ENCODE measurements around the gene SLC35B1.
A peak's percentile ranks its signal among the peaks of the same experiment; 100 is the strongest.

The SLC35B1 gene, protein sequence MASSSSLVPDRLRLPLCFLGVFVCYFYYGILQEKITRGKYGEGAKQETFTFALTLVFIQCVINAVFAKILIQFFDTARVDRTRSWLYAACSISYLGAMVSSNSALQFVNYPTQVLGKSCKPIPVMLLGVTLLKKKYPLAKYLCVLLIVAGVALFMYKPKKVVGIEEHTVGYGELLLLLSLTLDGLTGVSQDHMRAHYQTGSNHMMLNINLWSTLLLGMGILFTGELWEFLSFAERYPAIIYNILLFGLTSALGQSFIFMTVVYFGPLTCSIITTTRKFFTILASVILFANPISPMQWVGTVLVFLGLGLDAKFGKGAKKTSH

DNA sequence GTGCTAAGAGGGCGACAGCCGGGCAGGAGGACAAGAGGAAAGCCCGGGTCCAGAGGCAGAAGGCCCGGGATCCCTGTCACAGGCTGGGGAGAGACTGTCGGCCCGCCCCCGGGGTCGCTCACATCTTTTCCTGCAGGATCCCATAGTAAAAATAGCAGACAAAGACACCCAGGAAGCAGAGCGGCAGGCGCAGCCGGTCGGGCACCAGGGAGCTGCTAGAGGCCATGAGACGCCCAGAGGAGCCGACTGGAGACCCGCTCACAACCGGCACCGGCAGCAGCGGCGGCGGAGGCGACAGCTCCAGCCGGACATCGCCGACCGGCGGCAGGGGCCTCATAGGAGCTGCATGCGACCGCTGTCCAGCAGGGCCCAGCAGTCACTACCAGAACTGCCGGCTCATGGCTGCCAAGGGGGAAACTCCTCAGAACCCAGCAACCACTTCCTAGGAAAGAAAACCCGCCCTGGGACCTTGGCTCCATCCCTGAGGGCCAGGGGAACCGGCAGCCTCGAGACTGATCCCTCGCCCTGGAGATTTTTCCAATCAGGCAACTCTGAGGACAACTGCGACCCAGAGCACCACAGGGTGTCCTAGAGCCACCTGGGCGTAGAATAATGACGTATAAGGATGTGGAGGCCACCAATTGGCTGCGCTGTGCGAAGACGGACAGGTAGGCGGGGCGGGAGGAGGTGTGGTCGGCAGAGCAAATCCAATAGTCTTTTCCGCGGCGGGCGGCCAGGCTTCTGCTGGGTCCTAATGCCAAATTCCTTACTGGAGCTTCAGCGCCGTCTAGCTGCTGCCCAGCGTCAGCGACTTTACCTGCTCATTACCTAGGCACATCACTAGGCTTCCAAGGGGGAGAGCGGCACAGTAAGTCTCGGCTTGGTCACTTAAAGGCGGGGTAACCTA lies at the start of gene SLC35B1:
SLC35B1 (minus strand) TSS at position 357 of the 907 bp plus-strand sequence; CDS start at position 226, 131 bp downstream.
- peak; percentile 99 for DNase-seq

DNA sequence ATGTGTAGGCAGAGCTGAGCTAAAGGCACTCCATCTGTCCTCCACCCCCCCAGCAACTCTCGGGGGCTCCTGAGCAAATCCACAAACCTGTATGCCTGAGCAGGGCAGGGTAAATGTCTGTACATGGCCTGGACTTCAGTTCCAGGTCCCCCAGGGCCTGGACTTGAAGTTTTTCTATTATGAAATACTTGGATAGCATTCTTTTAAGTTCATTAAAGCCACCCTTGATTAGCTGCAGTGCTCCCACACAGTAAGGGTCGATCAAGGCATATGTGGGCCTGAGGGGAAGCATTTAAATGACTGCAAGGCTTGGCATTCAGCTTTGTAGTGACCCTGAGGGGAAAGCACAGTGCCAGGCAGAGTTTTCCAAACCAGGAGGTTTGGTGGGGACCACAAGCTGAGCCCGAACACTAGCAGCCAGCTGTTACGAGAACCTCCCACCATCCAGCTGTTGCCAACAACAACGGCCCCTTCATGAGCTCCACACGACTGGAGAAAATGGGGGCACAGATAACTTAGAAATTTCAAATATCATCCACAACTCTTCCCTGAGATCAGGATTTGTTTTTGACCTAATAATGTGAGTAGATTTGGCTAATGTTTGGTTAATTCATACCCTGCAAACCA lies 49.5 kb upstream of the SLC35B1 start:
- DNase-seq, result no peak

DNA sequence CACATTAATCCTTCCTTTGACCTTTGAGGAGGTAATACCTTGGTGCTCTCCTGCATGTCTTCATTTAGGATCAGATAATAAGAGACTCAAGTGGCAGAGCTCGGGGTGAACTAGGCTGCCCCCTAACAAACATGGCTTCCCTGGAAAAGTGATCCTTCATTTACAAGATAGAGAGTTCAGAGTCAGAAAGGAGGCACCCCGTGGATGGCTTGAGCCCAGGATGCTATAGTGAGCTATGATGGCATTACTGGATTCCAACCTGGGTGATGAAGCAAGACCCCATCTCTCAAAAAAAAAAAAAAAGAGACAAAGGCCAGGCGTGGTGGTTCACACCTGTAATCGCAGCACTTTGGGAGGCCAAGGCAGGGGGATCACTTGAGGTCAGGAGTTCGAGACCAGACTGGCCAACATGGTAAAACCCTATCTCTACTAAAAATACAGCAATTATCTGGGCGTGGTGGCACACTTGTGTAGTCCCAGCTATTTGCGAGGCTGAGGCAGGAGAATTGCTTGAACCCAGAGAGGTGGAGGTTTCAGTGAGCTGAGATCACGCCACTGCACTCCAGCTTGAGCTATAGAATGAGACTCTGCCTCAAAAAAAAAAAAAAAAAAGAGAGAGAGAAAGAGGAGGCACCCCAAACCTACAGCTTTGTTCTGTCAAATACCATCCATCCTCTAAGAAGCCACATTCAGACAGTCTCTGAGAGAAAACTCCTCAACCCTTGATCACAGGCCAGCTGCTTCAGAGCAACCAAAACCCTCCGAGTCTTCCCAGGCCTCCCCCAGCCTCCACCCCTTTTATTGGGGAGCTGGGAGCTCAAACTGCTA lies 48.8 kb upstream of the SLC35B1 start:
- no peak for DNase-seq

DNA sequence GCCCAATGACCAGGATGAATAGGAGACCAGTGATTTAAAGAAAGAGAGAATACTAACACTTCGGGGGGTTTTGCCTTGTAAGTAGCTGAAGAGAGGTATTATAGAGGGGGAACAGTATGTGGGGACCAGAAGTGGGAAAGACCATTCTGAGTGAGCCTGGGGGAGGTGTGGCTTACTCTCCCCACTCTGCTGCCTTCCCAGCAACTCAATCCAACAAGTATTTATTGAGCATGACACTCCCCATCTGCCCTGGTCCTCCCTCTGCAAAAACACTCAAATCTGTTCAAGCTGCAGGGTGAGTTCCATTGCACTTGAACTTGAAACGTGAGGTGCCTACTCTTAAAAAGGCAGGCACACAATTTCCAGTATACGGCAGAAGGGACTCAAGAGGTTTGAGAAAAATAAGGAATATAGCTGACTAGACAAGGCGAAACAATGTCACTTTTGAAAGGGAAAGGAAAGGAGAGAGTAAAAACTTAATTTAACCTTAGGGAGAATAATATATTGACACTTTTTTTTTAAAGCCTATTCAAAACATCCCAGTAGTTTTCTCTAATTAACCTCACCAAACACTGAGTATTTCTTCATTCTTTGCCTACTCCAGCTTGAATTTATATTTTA lies 48.0 kb upstream of the SLC35B1 start:
- no peak for DNase-seq

DNA sequence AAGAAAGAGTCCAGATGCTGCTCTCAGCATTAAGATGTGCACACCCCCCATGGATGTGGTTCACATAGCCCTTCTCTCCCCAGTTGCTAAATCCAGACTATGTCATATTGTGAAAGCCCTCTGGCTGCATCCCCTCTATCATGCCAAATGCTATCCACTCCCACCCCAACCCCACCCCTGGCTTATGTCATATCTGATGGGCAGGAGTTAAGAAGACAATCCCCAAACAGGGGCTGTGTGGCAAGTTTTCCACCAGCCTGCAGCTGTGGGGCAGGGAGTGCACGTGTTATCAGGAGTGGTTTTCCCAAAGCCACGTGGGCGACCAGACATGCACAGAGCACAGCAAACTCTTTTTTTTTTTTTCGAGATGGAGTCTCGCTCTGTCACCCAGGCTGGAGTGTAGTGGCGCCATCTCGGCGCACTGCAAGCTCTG lies 46.2 kb upstream of the SLC35B1 start:
- DNase-seq, result no peak

DNA sequence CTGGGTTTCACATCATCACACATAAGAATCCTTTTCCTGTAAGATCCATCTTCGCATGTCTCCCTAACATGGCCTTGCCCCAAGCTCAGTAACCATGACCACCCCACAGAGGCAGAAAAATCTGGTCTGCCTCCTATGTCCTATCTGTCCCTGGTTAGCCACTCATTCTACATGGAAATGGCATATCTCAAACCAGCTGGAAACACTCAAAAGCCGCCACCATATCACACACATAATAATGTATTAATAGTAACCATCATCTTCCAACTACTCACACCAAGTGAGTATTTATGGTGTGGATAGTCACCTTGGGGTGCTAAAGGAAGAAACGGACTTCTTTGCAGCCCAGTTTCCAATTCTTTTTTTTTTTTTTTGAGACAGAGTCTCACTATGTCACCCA lies 44.7 kb upstream of the SLC35B1 start:
- DNase-seq, result no peak

DNA sequence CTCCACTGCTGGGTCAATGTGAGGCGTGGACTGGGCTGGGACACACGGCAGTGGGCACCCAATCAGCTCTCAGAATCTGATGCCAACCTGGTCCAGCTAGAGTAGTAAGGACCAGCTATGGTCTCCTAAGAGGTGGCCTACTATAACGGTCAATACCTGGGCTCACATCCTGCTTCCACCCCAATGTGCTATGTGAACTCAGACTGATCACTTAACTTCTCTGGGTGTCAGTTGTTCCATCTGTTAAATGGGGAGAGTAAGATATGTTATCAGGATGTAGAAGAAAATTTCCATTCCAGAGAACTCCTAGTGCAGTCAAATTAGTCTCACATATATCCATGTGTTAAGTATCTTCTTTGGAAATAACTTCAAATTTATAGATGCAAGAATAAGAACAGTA lies 42.0 kb upstream of the SLC35B1 start:
- DNase-seq, result no peak

DNA sequence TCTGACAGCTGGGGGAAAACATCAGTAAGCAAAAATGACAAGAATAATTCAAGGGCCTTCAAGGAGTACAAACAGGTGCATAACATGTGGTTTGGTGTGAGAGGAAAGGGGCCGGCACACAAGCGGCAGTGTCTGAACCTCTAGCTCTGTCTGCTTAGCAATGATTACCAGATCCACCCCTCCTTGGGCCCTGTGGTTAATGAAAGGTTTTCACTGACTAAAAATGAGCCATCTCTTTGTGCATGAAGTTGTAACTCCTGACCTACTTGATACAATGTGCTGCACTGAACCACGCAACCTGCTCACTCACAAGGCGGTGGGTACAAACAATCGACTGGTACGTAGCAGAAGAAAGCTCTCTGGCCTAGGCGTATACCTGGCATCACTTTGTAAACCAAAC lies 41.0 kb upstream of the SLC35B1 start:
- DNase-seq, result no peak

DNA sequence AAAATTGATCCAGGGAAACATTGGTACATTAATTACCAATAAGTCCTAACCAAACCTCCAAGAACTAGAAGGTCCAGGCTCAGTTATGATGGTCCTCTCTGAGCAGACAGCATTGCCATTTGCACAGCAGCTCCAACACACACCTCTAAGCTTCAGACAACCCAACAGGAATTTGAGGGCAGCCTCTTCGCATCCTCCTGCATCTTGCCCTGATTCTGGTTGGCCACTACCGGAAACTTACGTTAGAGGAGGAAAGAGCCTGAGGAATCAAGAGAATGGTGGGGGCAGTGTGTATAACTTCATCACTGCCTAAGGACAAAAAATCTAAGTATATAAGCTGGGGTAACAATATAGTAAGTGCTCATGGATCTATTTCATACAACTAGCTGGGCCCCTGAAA lies 40.5 kb upstream of the SLC35B1 start:
- DNase-seq, result no peak

DNA sequence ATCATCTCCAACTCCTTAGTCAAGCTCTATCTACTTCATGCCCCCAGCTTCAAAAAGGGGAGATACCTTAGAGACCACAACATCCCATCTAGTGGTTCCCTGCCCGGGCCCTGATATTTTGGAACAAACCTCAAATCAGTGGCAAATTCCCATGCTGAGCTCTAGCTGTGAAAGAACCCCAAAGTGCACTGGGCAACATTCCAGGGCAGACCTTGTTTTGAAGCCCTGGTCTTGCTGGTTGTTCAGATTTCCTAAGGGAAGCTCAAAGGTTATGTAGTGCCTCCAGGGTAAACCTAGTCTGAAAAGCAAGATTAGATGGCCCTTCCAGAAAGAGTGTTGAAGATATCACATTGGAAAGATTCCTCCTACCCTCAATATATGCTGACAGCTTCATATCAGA lies 39.9 kb upstream of the SLC35B1 start:
- DNase-seq, result no peak

DNA sequence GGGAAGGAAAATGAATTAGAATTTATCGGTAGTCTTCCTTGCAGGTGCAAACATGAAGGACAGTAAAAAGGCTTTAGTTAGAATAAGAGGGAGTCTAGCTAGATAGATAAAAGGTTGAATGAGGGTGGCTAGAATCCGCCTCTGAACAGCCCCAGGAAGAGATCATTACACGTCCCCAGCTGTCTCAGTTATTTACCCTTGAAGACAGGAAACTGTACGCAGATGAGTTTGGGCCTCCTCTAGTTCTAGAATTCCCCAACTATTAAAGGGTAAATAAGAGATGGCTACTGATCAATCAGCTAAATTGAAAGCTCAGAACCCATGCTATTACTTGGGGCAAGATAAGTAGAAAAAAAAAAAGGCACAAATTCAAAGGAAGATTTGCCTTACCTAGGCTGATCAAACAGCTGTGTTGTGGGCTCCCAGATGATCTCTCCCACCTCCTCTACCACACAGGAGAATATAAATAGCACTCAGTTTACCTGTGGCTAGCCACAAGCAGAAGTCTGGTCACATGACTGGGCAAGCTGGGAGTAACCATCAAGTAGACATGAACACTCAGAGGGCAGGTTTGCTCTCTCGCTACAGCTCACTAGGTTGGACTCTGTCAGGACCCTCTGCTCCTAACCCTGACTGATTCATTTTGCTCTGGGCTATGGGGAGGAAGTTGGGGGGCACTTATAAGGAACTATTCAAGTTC lies 39.2 kb upstream of the SLC35B1 start:
- no peak for DNase-seq

DNA sequence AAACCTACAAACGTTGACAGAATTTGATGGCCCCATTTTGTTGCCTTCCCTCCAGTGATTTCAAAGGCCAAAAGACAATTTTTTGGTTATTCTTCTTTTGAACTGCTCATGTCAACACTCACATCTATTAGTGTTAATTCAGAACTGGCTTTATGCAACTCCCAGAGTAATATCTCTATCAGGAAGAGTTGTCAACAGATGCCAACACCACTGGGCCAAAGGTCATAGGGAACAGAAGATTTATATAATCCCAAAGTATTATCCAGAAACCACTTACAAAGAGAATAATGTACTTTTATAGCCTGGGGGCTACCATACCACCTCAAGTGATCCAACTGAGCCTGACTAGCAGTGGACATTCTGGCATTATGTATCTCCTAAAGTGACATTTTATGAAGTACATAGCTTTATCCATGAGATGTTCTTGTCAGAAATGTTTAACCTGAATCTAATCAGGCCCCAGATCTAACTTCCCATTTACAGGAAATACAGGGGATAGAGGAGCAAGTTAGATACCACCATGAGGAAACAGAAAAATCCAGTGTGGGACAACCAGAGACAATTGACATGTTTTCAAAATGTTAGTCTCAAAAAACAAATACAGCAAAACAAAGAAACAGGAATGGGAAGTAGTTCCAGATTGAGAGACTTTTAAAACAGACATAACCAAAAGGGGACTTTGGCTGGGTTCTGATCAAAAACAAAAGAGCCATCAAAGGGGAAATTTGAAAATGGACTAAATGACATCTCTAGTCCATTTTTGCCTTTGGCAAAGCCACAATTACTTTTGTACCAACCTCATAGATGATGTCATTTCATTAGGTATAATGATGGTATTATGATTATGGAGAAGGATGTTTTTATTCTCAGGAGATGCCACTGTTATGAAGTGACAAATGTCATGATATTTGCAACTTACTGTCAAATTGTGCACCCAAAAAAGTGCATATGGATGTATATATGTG lies 37.7 kb upstream of the SLC35B1 start:
- DNase-seq, result no peak

DNA sequence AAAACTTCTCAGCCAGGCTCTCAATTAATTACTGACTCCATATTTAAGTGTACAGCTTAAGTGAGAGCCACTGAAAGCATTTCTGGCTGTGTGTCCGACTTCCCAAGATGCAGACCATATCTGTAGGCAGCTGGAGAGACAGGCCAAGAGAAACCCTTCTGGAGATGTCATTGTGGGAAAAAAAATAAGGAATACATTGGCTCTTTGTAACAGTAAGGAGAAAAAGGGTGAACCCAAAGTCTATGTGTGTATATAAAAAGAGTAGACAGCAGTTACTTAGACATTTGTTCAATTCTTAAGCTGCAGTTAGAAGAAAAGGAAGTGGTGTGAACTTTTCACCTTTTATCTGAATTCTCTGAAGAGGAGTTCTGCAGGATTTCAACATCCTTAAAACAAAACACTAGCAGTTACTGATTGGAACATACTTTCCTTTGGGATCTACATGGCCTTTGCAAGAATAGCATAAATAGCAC lies 34.4 kb upstream of the SLC35B1 start:
- peak; percentile 30 for DNase-seq

DNA sequence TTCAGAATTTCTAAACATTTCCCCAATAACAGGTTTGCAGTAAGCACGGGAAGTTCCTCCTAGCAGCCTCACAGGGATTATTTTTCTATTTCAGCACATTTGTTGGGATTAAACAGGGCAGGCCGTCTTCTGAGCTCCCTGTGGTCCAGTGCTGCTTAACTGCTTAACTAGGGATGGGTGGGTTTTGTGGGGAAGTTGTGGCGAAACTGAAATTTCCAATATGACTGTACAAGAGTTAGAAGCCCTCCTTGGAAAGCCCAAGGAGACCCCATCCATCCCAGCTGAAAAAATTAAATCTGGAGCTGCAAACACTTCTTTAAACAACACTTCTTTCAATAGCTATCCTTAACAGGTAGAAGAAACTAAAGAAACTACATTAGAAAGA lies 33.9 kb upstream of the SLC35B1 start:
- DNase-seq, result no peak

DNA sequence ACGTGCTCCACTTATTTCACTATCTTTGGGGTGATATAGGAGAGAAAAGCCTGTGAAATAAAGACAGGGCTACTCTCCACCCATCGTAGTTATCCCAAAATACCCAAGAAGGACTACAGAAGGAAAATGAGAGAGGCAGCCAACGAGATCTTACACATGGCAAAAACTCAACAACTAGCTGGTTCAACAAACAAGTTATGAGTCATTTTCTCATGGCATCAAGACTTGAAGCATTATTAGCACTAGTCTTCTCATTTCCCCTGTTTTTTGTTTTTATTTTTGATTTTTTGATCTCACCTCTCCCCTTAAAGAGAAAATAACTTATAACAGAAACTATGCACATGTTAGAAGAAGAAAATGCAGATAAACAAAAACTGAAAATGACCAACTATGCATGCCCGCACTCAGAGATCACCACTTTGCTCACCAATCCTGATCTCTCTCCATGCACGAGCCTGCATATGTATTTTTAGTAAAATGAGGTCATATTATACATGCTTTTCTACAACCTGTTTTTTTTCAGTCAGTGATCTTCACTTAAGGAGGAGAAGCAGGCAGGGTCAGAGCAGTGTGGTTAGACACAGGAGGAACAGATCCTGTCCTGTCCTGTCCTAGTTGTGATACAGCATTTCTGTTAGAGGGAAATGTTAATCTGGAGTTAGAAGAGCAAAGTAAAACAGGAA lies 33.4 kb upstream of the SLC35B1 start:
- peak; percentile 28 for DNase-seq

DNA sequence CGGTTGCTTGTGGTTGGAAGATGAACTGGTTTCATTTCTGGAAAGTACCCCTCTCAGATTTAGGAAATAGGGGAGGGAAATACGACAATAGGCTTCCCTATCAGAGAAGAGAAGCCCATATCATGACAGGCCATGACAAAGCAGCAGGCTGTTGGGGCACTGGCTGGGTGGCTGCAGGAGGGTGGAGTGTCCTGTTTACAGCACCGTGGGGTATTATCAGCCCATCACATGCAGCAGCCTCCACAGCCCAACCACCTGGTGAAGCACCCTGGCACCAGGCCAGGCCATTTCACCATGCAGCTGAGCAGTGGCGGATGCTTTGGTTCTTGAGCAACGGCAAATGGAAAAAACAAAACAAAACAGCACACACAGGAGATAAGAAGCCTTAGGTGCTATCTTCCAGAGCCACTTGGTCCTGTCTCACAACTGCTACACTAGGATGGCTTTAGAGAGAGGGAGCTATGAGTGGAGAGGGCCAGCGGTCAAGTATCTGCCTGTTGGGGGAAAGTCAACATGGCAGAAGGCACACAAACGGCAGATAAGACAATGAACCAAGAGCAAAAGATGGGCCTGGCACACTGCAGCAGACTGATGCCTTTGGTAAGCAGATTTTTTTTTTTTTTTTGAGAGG lies 32.0 kb upstream of the SLC35B1 start:
- DNase-seq, result peak; percentile 72

DNA sequence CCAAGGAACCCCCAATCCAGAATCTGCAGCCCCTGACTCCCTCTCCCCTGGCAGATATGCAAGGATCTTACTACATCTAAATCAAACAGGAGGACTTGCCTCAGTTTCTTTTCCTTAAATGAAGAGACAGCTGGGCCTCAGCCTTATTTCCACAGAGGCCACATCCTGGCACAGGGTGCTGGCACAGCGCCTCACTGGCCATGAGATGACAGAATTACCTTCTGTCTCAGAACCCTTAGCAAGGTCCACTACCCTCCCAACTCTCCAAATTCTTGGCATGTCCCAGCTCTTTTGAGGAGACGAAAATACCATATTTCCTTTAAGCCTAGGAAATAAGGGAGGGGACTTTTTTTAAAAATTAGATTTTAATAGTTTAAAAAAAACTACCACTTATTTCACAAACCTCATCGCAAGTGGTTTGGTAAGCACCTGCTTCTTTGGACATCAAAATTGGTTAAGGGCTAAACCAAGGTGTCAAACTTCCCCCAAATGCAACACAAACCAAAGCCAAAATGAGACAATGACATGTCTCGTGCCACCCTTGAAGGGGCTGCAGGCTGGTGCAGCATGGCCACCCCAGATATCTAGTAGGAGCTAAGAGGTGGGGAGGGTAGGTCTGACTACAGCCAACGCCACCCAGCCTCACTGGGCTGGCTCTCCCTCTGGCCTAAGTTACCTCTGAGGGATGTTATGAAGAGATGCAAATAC lies 30.8 kb upstream of the SLC35B1 start:
- no peak for DNase-seq
